HEK293 (cell line): ENCODE measurements around the gene TYSND1.

Source experiments
- CTCF ChIA-PET: fragments of 350-600 bp; formaldehyde crosslinking; extraction: SDS; loops from one replicate; lab custom pipeline; 2021; ENCODE audit warnings: antibody characterized with exemption; lab: Yijun Ruan, JAX
- POLR2A ChIA-PET: fragments of 300-600 bp; formaldehyde crosslinking; extraction: SDS; loops from one replicate; lab custom pipeline; 2020; ENCODE audit warnings: antibody characterized with exemption, inconsistent platforms; lab: Yijun Ruan, JAX
- H3K27ac ChIP-seq: fragments of 200-500 bp; sonication (Bioruptor generic); 2 replicates; pipeline ENCODE4 v1.5.1; 2014; ENCODE audit warnings: low read depth, low read length, control low read depth, inconsistent platforms; ENCODE audit errors: extremely low read depth
- H3K36me3 ChIP-seq, 2 experiments: fragments of 200-500 bp in 1 of 2; sonication (Bioruptor generic) in 1 of 2; 1 replicate in 1 of 2; 2 replicates in 1 of 2; pipeline ENCODE4 v1.5.1; 2014 to 2017; ENCODE audit warnings: inconsistent platforms in 2 of 2, low read length in 2 of 2; ENCODE audit not compliant: control insufficient read depth in 2 of 2, insufficient read depth in 1 of 2
- H3K4me1 ChIP-seq: fragments of 200-500 bp; sonication (Bioruptor generic); 2 replicates; pipeline ENCODE4 v1.5.1; 2014; ENCODE audit warnings: mild to moderate bottlenecking, low read length, inconsistent platforms; ENCODE audit not compliant: control insufficient read depth, insufficient read depth
- H3K4me3 ChIP-seq: 2 replicates; pipeline ENCODE4 v1.5.1; 2011; ENCODE audit warnings: low read depth, mild to moderate bottlenecking, control low read depth, low read length, moderate library complexity
- H3K9me3 ChIP-seq: fragments of 200-500 bp; sonication (Bioruptor generic); 2 replicates; pipeline ENCODE4 v1.5.1; 2014; ENCODE audit warnings: low read depth, low read length, inconsistent platforms; ENCODE audit not compliant: control insufficient read depth, insufficient read depth
- ATF2 ChIP-seq: fragments of 450-650 bp; formaldehyde crosslinking; IDR thresholded peaks from 2 replicates; pipeline ENCODE4 v1.5.1; 2016; ENCODE audit warnings: missing biosample characterization, missing genetic modification characterization, low read depth
- EGR2 ChIP-seq: fragments of 450-650 bp; formaldehyde crosslinking; IDR thresholded peaks from 2 replicates; pipeline ENCODE4 v1.5.1; 2016; ENCODE audit warnings: low read depth, missing biosample characterization, missing genetic modification characterization
- GLI2 ChIP-seq: fragments of 450-650 bp; formaldehyde crosslinking; IDR thresholded peaks from 2 replicates; pipeline ENCODE4; 2017; ENCODE audit warnings: missing biosample characterization, missing genetic modification characterization, low read depth, borderline replicate concordance
- SCRT2 ChIP-seq: fragments of 450-650 bp; formaldehyde crosslinking; IDR thresholded peaks from 2 replicates; pipeline ENCODE4 v1.5.1; 2016; ENCODE audit warnings: missing biosample characterization, missing genetic modification characterization
- SP3 ChIP-seq: fragments of 450-650 bp; formaldehyde crosslinking; IDR thresholded peaks from 2 replicates; pipeline ENCODE4 v1.5.1; 2016; ENCODE audit warnings: missing biosample characterization, missing genetic modification characterization
- ZBTB6 ChIP-seq: fragments of 450-650 bp; formaldehyde crosslinking; IDR thresholded peaks from 2 replicates; pipeline ENCODE4 v1.5.1; 2017; ENCODE audit warnings: missing biosample characterization, missing genetic modification characterization
- ZNF132 ChIP-seq: fragments of 450-650 bp; formaldehyde crosslinking; IDR thresholded peaks from 2 replicates; pipeline ENCODE4 v1.5.1; 2017; ENCODE audit warnings: missing biosample characterization, missing genetic modification characterization, borderline replicate concordance
- ZNF133 ChIP-seq: fragments of 450-650 bp; formaldehyde crosslinking; IDR thresholded peaks from 2 replicates; pipeline ENCODE4 v1.5.1; 2016; ENCODE audit warnings: missing biosample characterization, missing genetic modification characterization
- ZNF16 ChIP-seq: fragments of 450-650 bp; formaldehyde crosslinking; IDR thresholded peaks from 2 replicates; pipeline ENCODE4 v1.5.1; 2016; ENCODE audit warnings: low read depth, missing biosample characterization, missing genetic modification characterization
- ZNF211 ChIP-seq: fragments of 450-650 bp; formaldehyde crosslinking; IDR thresholded peaks from 2 replicates; pipeline ENCODE4 v1.5.1; 2016; ENCODE audit warnings: low read depth, missing biosample characterization, missing genetic modification characterization
- ZNF394 ChIP-seq: fragments of 450-650 bp; formaldehyde crosslinking; IDR thresholded peaks from 2 replicates; pipeline ENCODE4 v1.5.1; 2016; ENCODE audit warnings: missing biosample characterization, missing genetic modification characterization, mild to moderate bottlenecking, moderate library complexity, borderline replicate concordance
- ZNF518A ChIP-seq: fragments of 450-650 bp; formaldehyde crosslinking; conservative IDR thresholded peaks from 2 replicates; pipeline ENCODE4 v1.5.1; 2016; ENCODE audit warnings: low read depth, missing biosample characterization, missing genetic modification characterization
- ZNF660 ChIP-seq: fragments of 450-650 bp; IDR thresholded peaks from 2 replicates; pipeline ENCODE4 v1.5.1; 2018; ENCODE audit warnings: missing biosample characterization, mild to moderate bottlenecking, missing genetic modification characterization
- ZNF701 ChIP-seq: fragments of 450-650 bp; formaldehyde crosslinking; IDR thresholded peaks from 2 replicates; pipeline ENCODE4 v1.5.1; 2016; ENCODE audit warnings: missing biosample characterization, missing genetic modification characterization
- ZNF776 ChIP-seq: fragments of 450-650 bp; formaldehyde crosslinking; IDR thresholded peaks from 2 replicates; pipeline ENCODE4 v1.5.0; 2017; ENCODE audit warnings: missing biosample characterization, missing genetic modification characterization, borderline replicate concordance
- ZSCAN16 ChIP-seq: fragments of 450-650 bp; formaldehyde crosslinking; IDR thresholded peaks from 2 replicates; pipeline ENCODE4 v1.5.1; 2016; ENCODE audit warnings: missing biosample characterization, missing genetic modification characterization

The TYSND1 gene

GRCh38 chr10:70120417-70120816, 26.1 kb downstream of the TYSND1 start:
- TF ChIP-seq ZNF701 (tag by site-specific recombination) (no peak), ZNF16 (tag by site-specific recombination) (no peak), EGR2 (tag by site-specific recombination) (peak; percentile 63)
- TF ChIP-seq, all 188 proteins: peak for 1
- Histone ChIP-seq H3K27ac (no peak overlapping the region), H3K4me1 (no peaks in the 10 kb centered on the region; the same call in 1 of the 2 replicates), H3K4me3 (no peak overlapping the region), H3K36me3 (peaks cover 0 to 5% of the 10 kb centered on the region in 2 experiments; a peak in 1 of 3 replicates), H3K9me3 (no peaks in the 10 kb centered on the region)
- CTCF ChIA-PET = interaction anchor here (0.7 to 1.0 kb wide), 2 partner anchors 227 to 792 kb away, joined by 3 read pairs; no protein-coding TSS in a partner anchor
- POLR2A ChIA-PET = no interaction called here

GRCh38 chr10:70119623-70120022, 26.9 kb downstream of the TYSND1 start:
- POLR2A ChIA-PET = no interaction called here
- peaks cover 0 to 9% of the 10 kb centered on the region in 2 experiments; a peak in 1 of 3 replicates for H3K36me3 ChIP-seq
- CTCF ChIA-PET = interaction anchor here (0.7 to 1.2 kb wide), 3 partner anchors 228 to 791 kb away, joined by 3 to 4 read pairs (median 3); no protein-coding TSS in a partner anchor

GRCh38 chr10:70119197-70119596, 27.3 kb downstream of the TYSND1 start:
- H3K36me3 ChIP-seq = peaks cover 0 to 9% of the 10 kb centered on the region in 2 experiments; a peak in 1 of 3 replicates
- no peaks in the 10 kb centered on the region; the same call in 1 of the 2 replicates for H3K4me1 ChIP-seq
- no peak for TF ChIP-seq ZNF394 (tag by site-specific recombination)
- TF ChIP-seq ZNF518A (tag by site-specific recombination) = no peak
- no peak for TF ChIP-seq ZNF133
- no peak overlapping the region for H3K27ac ChIP-seq
- no peaks in the 10 kb centered on the region for H3K9me3 ChIP-seq
- CTCF ChIA-PET = interaction anchor here (1.2 to 5.0 kb wide), 2 partner anchors 27 to 245 kb away, joined by 4 to 63 read pairs; partner anchors contain the start of gene TYSND1
- POLR2A ChIA-PET = interaction anchor here (0.7 kb wide), 1 partner anchor 27 kb away, joined by 5 read pairs; the partner anchor contains the start of gene TYSND1
- no peak overlapping the region for H3K4me3 ChIP-seq

More at GRCh38 chr10:70119623-70120022, 26.9 kb downstream of the TYSND1 start:
- TF ChIP-seq ZNF132 (tag by site-specific recombination) (no peak), SP3 (no peak), ZSCAN16 (tag by site-specific recombination) (no peak), ZNF660 (tag by site-specific recombination) (no peak), ZBTB6 (tag by site-specific recombination) (no peak), GLI2 (no peak), SCRT2 (tag by site-specific recombination) (no peak), ATF2 (tag by site-specific recombination) (no peak), ZNF211 (no peak), ZNF776 (tag by site-specific recombination) (no peak)
- TF ChIP-seq, all 188 proteins: peak for 0
- Histone ChIP-seq H3K4me1 (no peaks in the 10 kb centered on the region; the same call in 1 of the 2 replicates), H3K9me3 (no peaks in the 10 kb centered on the region), H3K4me3 (no peak overlapping the region), H3K27ac (no peak overlapping the region)
